ENCODE measurements around the gene CDAN1. TPM values are rescaled to one million over a fixed set of nuclear protein-coding genes. Genes with fewer than 3 reads are reported as not detected.

CDAN1 gene, protein sequence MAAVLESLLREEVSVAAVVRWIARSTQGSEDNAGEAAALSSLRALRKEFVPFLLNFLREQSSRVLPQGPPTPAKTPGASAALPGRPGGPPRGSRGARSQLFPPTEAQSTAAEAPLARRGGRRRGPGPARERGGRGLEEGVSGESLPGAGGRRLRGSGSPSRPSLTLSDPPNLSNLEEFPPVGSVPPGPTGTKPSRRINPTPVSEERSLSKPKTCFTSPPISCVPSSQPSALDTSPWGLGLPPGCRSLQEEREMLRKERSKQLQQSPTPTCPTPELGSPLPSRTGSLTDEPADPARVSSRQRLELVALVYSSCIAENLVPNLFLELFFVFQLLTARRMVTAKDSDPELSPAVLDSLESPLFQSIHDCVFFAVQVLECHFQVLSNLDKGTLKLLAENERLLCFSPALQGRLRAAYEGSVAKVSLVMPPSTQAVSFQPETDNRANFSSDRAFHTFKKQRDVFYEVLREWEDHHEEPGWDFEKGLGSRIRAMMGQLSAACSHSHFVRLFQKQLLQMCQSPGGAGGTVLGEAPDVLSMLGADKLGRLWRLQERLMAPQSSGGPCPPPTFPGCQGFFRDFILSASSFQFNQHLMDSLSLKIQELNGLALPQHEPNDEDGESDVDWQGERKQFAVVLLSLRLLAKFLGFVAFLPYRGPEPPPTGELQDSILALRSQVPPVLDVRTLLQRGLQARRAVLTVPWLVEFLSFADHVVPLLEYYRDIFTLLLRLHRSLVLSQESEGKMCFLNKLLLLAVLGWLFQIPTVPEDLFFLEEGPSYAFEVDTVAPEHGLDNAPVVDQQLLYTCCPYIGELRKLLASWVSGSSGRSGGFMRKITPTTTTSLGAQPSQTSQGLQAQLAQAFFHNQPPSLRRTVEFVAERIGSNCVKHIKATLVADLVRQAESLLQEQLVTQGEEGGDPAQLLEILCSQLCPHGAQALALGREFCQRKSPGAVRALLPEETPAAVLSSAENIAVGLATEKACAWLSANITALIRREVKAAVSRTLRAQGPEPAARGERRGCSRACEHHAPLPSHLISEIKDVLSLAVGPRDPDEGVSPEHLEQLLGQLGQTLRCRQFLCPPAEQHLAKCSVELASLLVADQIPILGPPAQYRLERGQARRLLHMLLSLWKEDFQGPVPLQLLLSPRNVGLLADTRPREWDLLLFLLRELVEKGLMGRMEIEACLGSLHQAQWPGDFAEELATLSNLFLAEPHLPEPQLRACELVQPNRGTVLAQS
- total RNA-seq = 8.7 and 9.0 TPM in 2 replicates

DNA sequence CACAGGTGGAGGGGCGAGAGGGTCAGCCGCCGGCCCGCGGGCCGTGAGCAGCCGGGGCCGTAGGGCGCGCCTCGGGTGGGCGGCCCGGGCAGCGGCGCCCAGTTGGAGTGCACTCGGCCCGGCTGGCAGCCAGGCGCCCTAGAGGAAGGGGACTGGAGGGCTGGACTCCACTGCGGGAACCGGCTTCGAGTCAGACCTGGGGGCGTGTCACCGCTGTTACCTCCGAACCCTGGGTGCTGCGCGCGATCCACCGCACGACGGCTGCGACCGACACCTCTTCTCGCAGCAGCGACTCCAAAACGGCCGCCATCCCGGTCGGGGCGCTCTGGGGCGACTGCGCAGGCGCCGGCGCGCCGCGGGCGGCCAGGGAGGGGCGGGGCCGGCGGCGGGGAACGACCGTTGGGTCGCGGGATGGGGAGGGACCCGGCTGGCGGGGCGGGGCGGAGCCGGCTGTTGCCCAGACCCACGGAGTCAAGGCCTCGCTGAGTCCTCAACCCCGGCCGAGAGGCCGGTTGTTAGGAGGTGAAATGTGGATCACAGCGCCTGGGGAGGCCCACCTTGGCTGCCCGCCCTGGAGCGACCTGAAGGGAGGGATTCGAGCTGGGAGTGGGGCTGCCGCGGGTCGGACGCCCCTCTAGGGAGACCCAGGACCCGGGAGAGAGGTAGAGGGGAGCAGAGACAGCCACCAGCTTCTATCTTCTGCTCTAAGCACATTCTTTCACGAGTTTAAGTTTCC lies at the start of gene CDAN1:
Gene CDAN1 (minus strand): TSS at position 336 of the 736 bp plus-strand sequence. CDS start 26 bp downstream, at position 310.
- FAIRE-seq (no peak), DNase-seq (ENCODE audit: low read depth) (peak; percentile 61)
- TF ChIP-seq, protein P1, sequence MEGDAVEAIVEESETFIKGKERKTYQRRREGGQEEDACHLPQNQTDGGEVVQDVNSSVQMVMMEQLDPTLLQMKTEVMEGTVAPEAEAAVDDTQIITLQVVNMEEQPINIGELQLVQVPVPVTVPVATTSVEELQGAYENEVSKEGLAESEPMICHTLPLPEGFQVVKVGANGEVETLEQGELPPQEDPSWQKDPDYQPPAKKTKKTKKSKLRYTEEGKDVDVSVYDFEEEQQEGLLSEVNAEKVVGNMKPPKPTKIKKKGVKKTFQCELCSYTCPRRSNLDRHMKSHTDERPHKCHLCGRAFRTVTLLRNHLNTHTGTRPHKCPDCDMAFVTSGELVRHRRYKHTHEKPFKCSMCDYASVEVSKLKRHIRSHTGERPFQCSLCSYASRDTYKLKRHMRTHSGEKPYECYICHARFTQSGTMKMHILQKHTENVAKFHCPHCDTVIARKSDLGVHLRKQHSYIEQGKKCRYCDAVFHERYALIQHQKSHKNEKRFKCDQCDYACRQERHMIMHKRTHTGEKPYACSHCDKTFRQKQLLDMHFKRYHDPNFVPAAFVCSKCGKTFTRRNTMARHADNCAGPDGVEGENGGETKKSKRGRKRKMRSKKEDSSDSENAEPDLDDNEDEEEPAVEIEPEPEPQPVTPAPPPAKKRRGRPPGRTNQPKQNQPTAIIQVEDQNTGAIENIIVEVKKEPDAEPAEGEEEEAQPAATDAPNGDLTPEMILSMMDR (IDR thresholded peaks at IDR 0.05; ENCODE audit: insufficient read depth, low read length, severe bottlenecking) = no peak
- H3K27me3 ChIP-seq (ENCODE audit: control insufficient read depth, insufficient read depth, low read length) = no peaks in the 10 kb centered on the region
- peaks cover 9% of the 10 kb centered on the region for H3K36me3 ChIP-seq (ENCODE audit: control insufficient read depth, insufficient read depth, low read length)
- peak within 1 kb of the TSS; percentile 79 for H3K4me3 ChIP-seq (ENCODE audit: low read depth, low read length)

DNA sequence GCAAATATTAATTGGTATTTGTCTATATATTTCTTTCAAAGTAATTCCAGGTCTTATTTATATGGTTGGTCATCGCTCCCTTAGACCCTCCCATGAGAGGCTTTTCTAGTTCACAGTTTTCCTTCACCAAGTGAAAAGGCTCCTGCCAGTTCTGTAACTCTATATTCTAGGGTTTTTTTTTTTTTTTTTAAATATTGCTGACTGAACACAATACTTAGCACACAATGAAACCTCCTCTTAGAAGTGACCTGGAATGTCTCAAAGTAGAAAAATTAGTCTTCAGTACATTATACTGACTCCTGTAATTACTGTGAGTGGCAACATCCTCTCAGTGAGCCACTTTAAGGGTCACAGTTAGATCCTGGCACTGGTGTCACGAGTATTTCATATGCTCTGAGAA lies 48.6 kb upstream of the CDAN1 start:
- TF ChIP-seq, protein P1 (IDR thresholded peaks at IDR 0.05; ENCODE audit: insufficient read depth, low read length, severe bottlenecking) = no peak
- no peak for DNase-seq (ENCODE audit: low read depth)
- Histone ChIP-seq H3K27me3 (ENCODE audit: control insufficient read depth, insufficient read depth, low read length) (no peaks in the 10 kb centered on the region), H3K36me3 (ENCODE audit: control insufficient read depth, insufficient read depth, low read length) (peaks cover 2% of the 10 kb centered on the region), H3K4me3 (ENCODE audit: low read depth, low read length) (no peak overlapping the region)
- FAIRE-seq = no peak

DNA sequence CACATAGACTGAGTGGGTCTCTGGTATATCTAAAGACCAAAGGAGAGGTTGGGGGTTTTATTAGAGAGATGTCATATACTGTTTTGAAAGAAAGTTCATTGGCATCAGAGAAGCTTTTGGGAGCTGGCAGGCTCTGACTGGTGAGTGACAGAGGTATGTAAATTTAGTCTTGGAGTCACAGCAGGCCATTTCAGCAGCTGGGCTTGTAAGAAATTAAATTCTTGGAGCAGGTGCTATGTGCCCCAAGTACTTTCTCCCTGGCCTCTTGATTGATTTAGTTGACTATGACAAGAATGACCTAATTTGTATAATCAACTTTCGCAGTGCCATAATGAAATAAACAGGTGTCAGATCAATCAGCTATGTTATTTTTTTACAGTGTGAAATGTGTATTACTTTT lies 47.8 kb upstream of the CDAN1 start:
- TF ChIP-seq, protein P1 (IDR thresholded peaks at IDR 0.05; ENCODE audit: insufficient read depth, low read length, severe bottlenecking) = no peak

DNA sequence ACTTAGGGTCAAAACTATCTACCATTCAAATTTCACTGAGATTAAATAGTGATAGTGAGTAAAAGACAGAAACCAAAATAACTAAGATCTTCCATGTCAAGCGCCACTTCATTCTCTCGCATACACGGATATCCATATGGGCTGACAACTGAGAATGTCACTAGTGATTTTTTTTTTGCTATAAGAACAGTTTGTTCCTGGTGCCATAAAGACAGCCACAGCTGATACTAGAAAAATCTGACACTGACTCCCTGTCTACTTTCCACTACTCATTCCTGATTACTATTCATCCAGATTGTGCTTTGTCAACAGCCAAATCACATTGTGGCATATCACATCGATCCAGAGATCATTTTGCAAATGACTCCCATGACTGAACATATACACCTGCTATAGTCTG lies 45.8 kb upstream of the CDAN1 start:
- TF ChIP-seq, protein P1 (IDR thresholded peaks at IDR 0.05; ENCODE audit: insufficient read depth, low read length, severe bottlenecking) = no peak
- Histone ChIP-seq H3K36me3 (ENCODE audit: control insufficient read depth, insufficient read depth, low read length) (peaks cover 2% of the 10 kb centered on the region), H3K4me3 (ENCODE audit: low read depth, low read length) (no peak overlapping the region), H3K27me3 (ENCODE audit: control insufficient read depth, insufficient read depth, low read length) (no peaks in the 10 kb centered on the region)
- FAIRE-seq = no peak
- no peak for DNase-seq (ENCODE audit: low read depth)

More for the DNA sequence above, 47.8 kb upstream of the CDAN1 start:
- H3K4me3 ChIP-seq (ENCODE audit: low read depth, low read length) = no peak overlapping the region
- FAIRE-seq (no peak), DNase-seq (ENCODE audit: low read depth) (no peak)
- no peaks in the 10 kb centered on the region for H3K27me3 ChIP-seq (ENCODE audit: control insufficient read depth, insufficient read depth, low read length)
- H3K36me3 ChIP-seq (ENCODE audit: control insufficient read depth, insufficient read depth, low read length) = peaks cover 2% of the 10 kb centered on the region

DNA sequence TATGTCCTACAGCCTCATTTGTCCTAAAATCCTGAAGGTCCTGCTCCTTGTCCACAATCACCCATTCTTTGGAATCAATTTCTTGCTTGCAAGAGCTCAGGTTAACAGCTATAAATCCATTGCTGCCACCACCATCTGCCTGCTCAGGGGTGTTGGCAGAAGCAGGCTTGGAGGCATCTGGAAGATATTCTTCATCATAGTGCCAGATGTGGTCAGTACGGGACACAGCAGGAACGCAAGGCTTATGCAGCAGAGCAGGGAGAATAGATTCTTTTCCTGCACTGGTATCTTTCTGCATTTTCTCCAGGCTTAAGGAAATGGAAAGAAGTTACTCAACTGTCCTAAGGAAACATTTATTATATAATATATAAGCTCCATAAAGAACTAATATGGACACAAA lies 38.5 kb upstream of the CDAN1 start:
- peaks cover 4% of the 10 kb centered on the region for H3K36me3 ChIP-seq (ENCODE audit: control insufficient read depth, insufficient read depth, low read length)
- FAIRE-seq (no peak), DNase-seq (ENCODE audit: low read depth) (no peak)
- no peak overlapping the region for H3K4me3 ChIP-seq (ENCODE audit: low read depth, low read length)
- no peaks in the 10 kb centered on the region for H3K27me3 ChIP-seq (ENCODE audit: control insufficient read depth, insufficient read depth, low read length)
- TF ChIP-seq, protein P1 (IDR thresholded peaks at IDR 0.05; ENCODE audit: insufficient read depth, low read length, severe bottlenecking) = no peak

All from bronchial epithelial cell (primary cell).